Measurements from ENCODE around the gene RNF144A. TPM values are rescaled to one million over a fixed set of nuclear protein-coding genes. Genes with fewer than 3 reads are reported as not detected.

Gene RNF144A
- total RNA-seq, 1 experiment from 2014 or later, result 10.6 TPM

- no peaks in the 10 kb centered on the region for H3K79me2 ChIP-seq (ENCODE audit: insufficient read depth, low read length)
- H2BK15ac ChIP-seq (ENCODE audit: low read depth, low read length), result no peak overlapping the region
- Mint-ChIP-seq H3K36me3 (ENCODE audit: insufficient read depth in 1 of 3, low read depth in 3 of 3) (peaks cover 0 to 6% (median 0%) of the 10 kb centered on the region in 3 experiments; a peak in 2 of 7 replicates), H3K9me3 (no peaks in the 10 kb centered on the region; a peak in 1 of 5 replicates), H3K27me3 (ENCODE audit: low read depth) (peaks cover 21% of the 10 kb centered on the region), H3K27ac (peak overlapping the region in 1 of 3 experiments; percentile 69; a peak in 2 of 7 replicates), H3K4me1 (peaks cover 22 to 36% of the 10 kb centered on the region in 2 experiments), H3K4me3 (no peak overlapping the region)
- no peak overlapping the region for H2BK120ac ChIP-seq (ENCODE audit: low read depth, low read length, poor library complexity, severe bottlenecking)
- no peak overlapping the region for H4K5ac ChIP-seq (ENCODE audit: insufficient read length, low read depth, low read length)
- no peak overlapping the region for H3K4ac ChIP-seq (ENCODE audit: low read depth, low read length)
- H3K23me2 ChIP-seq (ENCODE audit: insufficient read length, low read depth, low read length, poor library complexity, severe bottlenecking), result peaks cover 10% of the 10 kb centered on the region
- no peak overlapping the region for H4K8ac ChIP-seq (replicated peaks; ENCODE audit: insufficient read length, low read depth, low read length)
- no peak overlapping the region for H3K4me2 ChIP-seq (ENCODE audit: insufficient read depth, insufficient read length, low read length)
- no peak overlapping the region for H3K14ac ChIP-seq (ENCODE audit: insufficient read depth, low read length)
- H2BK20ac ChIP-seq (ENCODE audit: low read depth, low read length, poor library complexity, severe bottlenecking), result no peak overlapping the region
- no peaks in the 10 kb centered on the region for H3K79me1 ChIP-seq (ENCODE audit: insufficient read depth, low read depth, low read length, poor library complexity, severe bottlenecking)
- no peak overlapping the region for H3K9ac ChIP-seq (ENCODE audit: extremely low read depth, insufficient read length, low read length)
- H3K27ac ChIP-seq (ENCODE audit: insufficient read length, low read depth, low read length), result no peak overlapping the region
- H3K23ac ChIP-seq (ENCODE audit: insufficient read length, low read depth, low read length), result no peak overlapping the region
- no peak overlapping the region for H2AFZ ChIP-seq (ENCODE audit: low read length)
- H3T11ph ChIP-seq (ENCODE audit: low read length), result no peak overlapping the region
- no CpG with 5 or more reads among the region's 2 CpGs for WGBS (ENCODE audit: extremely low coverage, insufficient read length, low lambda C conversion rate)
- H3K4me1 ChIP-seq (ENCODE audit: insufficient read depth, low read length), result 0 out of 2 replicates have a peak, but pooled peaks cover 3% of the 10 kb centered on the region
- H2BK5ac ChIP-seq (ENCODE audit: insufficient read length, low read length), result no peak overlapping the region
- H4K91ac ChIP-seq (ENCODE audit: insufficient read length, low read depth, low read length), result no peak overlapping the region
- H3K56ac ChIP-seq (ENCODE audit: insufficient read length, low read depth, low read length), result no peak overlapping the region
- H4K20me1 ChIP-seq (ENCODE audit: control insufficient read depth, insufficient read depth, insufficient read length), result no peaks in the 10 kb centered on the region
- TF ChIP-seq CTCF (conservative IDR thresholded peaks at IDR 0.05), result no peak
- no peak overlapping the region for H2BK12ac ChIP-seq (ENCODE audit: insufficient read length, low read depth, low read length)
- DNase-seq, result no peak
- no peak overlapping the region for H3K18ac ChIP-seq (ENCODE audit: insufficient read length, low read depth, low read length)
- H3K27me3 ChIP-seq (ENCODE audit: insufficient read depth, low read length), result no peaks in the 10 kb centered on the region
- no peak overlapping the region for H2AK5ac ChIP-seq (ENCODE audit: insufficient read length, low read length)
- H3K9me3 ChIP-seq (ENCODE audit: control insufficient read depth, low read depth, low read length), result no peaks in the 10 kb centered on the region
Measured at GRCh38 chr2:6915399-6915798, 1.8 kb upstream of the RNF144A start.

Measured in H9 (cell line).